Measurements from ENCODE around the gene MTRF1.

MTRF1 gene

GRCh38 chr13:41299316-41300094 is 36.1 kb upstream of the MTRF1 start:
- no peak overlapping the region for H3K27ac ChIP-seq (ENCODE audit: low read depth, low read length)
- no peak overlapping the region for H3K9ac ChIP-seq (ENCODE audit: low read depth, low read length)
- no peaks in the 10 kb centered on the region for H3K9me3 ChIP-seq (ENCODE audit: control insufficient read depth, insufficient read depth, low read length)
- H3K36me3 ChIP-seq (ENCODE audit: control insufficient read depth, insufficient read depth, low read length): no peaks in the 10 kb centered on the region
- no peak overlapping the region for H3K4me3 ChIP-seq (ENCODE audit: low read depth, low read length)
- no peaks in the 10 kb centered on the region for H3K27me3 ChIP-seq (ENCODE audit: control insufficient read depth, insufficient read depth, low read length)
- H3K4me1 ChIP-seq (ENCODE audit: control insufficient read depth, insufficient read depth, low read length): no peaks in the 10 kb centered on the region

DNA sequence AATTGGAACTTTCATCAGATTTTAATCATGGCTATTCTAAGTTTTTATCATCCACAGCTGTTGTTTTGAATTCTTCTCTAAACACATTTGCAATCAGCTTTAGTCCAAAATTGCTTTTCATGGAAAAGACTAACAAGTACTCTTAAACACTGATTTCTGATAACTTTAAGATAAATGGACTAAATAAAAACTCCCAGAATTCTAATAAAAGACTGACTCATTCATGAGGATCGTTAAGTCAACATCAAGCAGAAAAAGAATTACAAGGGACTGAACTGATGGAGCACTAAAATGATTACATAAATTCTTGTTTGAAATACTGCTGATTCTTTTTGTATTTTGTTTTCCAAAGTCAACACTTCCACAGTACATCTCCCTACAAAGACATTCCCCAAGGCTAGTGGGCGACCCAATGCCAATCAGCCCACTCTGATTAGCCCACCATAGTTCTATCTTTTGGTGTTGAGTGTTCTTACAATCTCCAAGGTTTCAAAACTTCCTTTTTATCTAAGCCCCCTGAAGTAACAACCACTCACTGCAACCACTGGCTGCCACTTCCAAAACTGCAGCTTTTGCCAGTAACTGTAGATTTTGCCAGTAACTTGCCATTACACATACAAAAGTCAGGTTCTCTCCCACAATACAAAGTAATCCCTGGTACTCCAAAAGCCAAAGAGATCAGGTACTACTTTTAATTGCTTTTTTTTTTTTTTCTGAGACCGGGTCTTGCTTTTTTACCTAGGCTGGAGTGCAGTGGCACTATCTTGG is 33.7 kb upstream of the MTRF1 start:
- no peak overlapping the region for H3K9ac ChIP-seq (ENCODE audit: low read depth, low read length)
- no peaks in the 10 kb centered on the region for H3K9me3 ChIP-seq (ENCODE audit: control insufficient read depth, insufficient read depth, low read length)
- H3K27me3 ChIP-seq (ENCODE audit: control insufficient read depth, insufficient read depth, low read length): no peaks in the 10 kb centered on the region
- no peak overlapping the region for H3K27ac ChIP-seq (ENCODE audit: low read depth, low read length)
- H3K36me3 ChIP-seq (ENCODE audit: control insufficient read depth, insufficient read depth, low read length): no peaks in the 10 kb centered on the region
- no peaks in the 10 kb centered on the region for H3K4me1 ChIP-seq (ENCODE audit: control insufficient read depth, insufficient read depth, low read length)
- H3K4me3 ChIP-seq (ENCODE audit: low read depth, low read length): no peak overlapping the region

DNA sequence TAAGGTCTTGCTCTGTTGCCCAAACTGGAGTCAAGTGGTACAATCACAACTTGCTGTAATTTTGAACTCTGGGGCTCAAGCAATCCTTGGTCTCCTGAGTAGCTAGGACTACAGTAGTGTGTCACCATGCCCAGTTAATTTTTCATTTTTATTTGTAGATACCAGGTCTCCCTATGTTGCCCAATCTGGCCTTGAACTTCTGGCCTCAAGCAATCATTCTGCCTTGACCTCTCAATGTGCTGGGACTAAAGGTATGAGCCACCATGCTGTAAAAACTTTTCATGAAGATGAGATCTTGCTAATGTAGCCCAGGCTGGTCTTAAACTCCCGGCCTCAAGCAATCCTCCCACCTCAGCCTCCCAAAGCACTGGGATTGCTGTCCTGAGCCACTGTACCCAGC is 32.6 kb upstream of the MTRF1 start:
- Histone ChIP-seq H3K9ac (ENCODE audit: low read depth, low read length) (no peak overlapping the region), H3K36me3 (ENCODE audit: control insufficient read depth, insufficient read depth, low read length) (no peaks in the 10 kb centered on the region), H3K9me3 (ENCODE audit: control insufficient read depth, insufficient read depth, low read length) (no peaks in the 10 kb centered on the region), H3K4me1 (ENCODE audit: control insufficient read depth, insufficient read depth, low read length) (0 out of 2 replicates have a peak, but pooled peaks cover 5% of the 10 kb centered on the region), H3K27ac (ENCODE audit: low read depth, low read length) (no peak overlapping the region), H3K4me3 (ENCODE audit: low read depth, low read length) (no peak overlapping the region), H3K27me3 (ENCODE audit: control insufficient read depth, insufficient read depth, low read length) (no peaks in the 10 kb centered on the region)

GRCh38 chr13:41294914-41295313 is 31.5 kb upstream of the MTRF1 start:
- H3K27me3 ChIP-seq (ENCODE audit: control insufficient read depth, insufficient read depth, low read length): no peaks in the 10 kb centered on the region
- H3K4me1 ChIP-seq (ENCODE audit: control insufficient read depth, insufficient read depth, low read length): 0 out of 2 replicates have a peak, but pooled peaks cover 5% of the 10 kb centered on the region
- H3K9ac ChIP-seq (ENCODE audit: low read depth, low read length): no peak overlapping the region
- no peaks in the 10 kb centered on the region for H3K36me3 ChIP-seq (ENCODE audit: control insufficient read depth, insufficient read depth, low read length)
- no peak overlapping the region for H3K27ac ChIP-seq (ENCODE audit: low read depth, low read length)
- H3K9me3 ChIP-seq (ENCODE audit: control insufficient read depth, insufficient read depth, low read length): no peaks in the 10 kb centered on the region
- no peak overlapping the region for H3K4me3 ChIP-seq (ENCODE audit: low read depth, low read length)

GRCh38 chr13:41293272-41293671 is 29.9 kb upstream of the MTRF1 start:
- Histone ChIP-seq H3K9me3 (ENCODE audit: control insufficient read depth, insufficient read depth, low read length) (no peaks in the 10 kb centered on the region), H3K27me3 (ENCODE audit: control insufficient read depth, insufficient read depth, low read length) (no peaks in the 10 kb centered on the region), H3K4me1 (ENCODE audit: control insufficient read depth, insufficient read depth, low read length) (0 out of 2 replicates have a peak, but pooled peaks cover 5% of the 10 kb centered on the region), H3K27ac (ENCODE audit: low read depth, low read length) (no peak overlapping the region), H3K9ac (ENCODE audit: low read depth, low read length) (no peak overlapping the region), H3K36me3 (ENCODE audit: control insufficient read depth, insufficient read depth, low read length) (no peaks in the 10 kb centered on the region), H3K4me3 (ENCODE audit: low read depth, low read length) (no peak overlapping the region)

DNA sequence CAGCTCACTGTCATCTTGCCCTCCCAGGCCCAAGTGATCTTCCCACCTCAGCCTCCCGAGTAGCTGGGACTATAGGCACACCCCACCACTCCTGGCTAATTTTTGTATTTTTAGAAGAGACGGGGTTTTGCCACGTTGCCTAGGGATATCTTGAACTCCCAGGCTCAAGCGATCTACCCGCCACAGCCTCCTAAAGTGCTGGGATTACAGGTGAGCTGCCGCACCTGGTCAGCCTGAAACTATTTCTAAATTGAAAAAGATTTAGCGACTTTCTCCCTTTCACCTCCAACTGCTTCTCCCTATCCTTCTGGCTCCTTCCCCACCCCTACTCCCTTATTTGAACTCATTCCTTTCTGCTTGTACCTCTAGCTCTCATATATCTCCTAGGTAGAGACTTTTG is 27.9 kb upstream of the MTRF1 start:
- Histone ChIP-seq H3K36me3 (ENCODE audit: control insufficient read depth, insufficient read depth, low read length) (no peaks in the 10 kb centered on the region), H3K4me3 (ENCODE audit: low read depth, low read length) (no peak overlapping the region), H3K9ac (ENCODE audit: low read depth, low read length) (no peak overlapping the region), H3K9me3 (ENCODE audit: control insufficient read depth, insufficient read depth, low read length) (no peaks in the 10 kb centered on the region), H3K4me1 (ENCODE audit: control insufficient read depth, insufficient read depth, low read length) (peaks cover 23% of the 10 kb centered on the region), H3K27ac (ENCODE audit: low read depth, low read length) (no peak overlapping the region), H3K27me3 (ENCODE audit: control insufficient read depth, insufficient read depth, low read length) (no peaks in the 10 kb centered on the region)

DNA sequence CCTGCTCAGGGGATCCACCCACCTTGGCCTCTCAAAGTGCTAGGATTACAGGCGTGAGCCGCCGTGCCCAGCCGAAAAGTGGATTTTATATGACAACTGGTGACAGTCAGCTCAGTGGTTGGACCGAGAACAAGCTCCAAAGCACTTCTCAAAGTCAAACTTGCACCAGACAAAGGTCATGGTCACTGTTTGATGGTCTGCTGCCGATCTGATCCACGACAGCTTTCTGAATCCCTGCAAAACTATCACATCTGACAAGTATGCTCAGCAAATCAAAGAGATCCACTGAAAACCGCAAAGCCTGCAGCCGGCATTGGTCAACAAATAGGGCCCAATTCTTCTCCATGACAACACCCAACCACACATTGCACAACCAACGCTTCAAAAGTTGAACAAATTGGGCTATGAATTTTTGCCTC is 26.1 kb upstream of the MTRF1 start:
- H3K4me1 ChIP-seq (ENCODE audit: control insufficient read depth, insufficient read depth, low read length): peaks cover 24% of the 10 kb centered on the region
- H3K27me3 ChIP-seq (ENCODE audit: control insufficient read depth, insufficient read depth, low read length): no peaks in the 10 kb centered on the region
- no peaks in the 10 kb centered on the region for H3K36me3 ChIP-seq (ENCODE audit: control insufficient read depth, insufficient read depth, low read length)
- H3K27ac ChIP-seq (ENCODE audit: low read depth, low read length): no peak overlapping the region
- no peak overlapping the region for H3K4me3 ChIP-seq (ENCODE audit: low read depth, low read length)
- no peak overlapping the region for H3K9ac ChIP-seq (ENCODE audit: low read depth, low read length)
- H3K9me3 ChIP-seq (ENCODE audit: control insufficient read depth, insufficient read depth, low read length): no peaks in the 10 kb centered on the region

DNA sequence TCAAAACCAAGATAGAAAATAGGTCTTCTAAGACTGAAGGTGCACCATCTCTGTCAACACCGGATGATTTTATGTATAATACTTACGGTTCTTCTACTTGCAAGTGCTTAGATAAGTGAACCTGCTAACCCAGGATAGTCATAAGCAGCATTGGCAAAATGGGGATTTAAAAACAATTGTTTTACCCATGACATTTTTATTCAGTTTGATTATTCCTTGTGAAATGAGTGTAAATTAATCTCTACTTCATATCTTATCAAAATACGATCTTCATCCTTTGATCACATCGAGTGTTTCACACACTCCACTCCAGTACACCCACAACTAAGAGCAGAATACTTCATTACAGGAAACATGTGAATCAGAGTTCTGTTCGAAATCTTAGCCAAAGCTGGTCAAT is 23.0 kb upstream of the MTRF1 start:
- no peaks in the 10 kb centered on the region for H3K9me3 ChIP-seq (ENCODE audit: control insufficient read depth, insufficient read depth, low read length)
- H3K27me3 ChIP-seq (ENCODE audit: control insufficient read depth, insufficient read depth, low read length): no peaks in the 10 kb centered on the region
- no peak overlapping the region for H3K27ac ChIP-seq (ENCODE audit: low read depth, low read length)
- no peaks in the 10 kb centered on the region for H3K36me3 ChIP-seq (ENCODE audit: control insufficient read depth, insufficient read depth, low read length)
- no peak overlapping the region for H3K4me3 ChIP-seq (ENCODE audit: low read depth, low read length)
- no peak overlapping the region for H3K9ac ChIP-seq (ENCODE audit: low read depth, low read length)
- H3K4me1 ChIP-seq (ENCODE audit: control insufficient read depth, insufficient read depth, low read length): peaks cover 19% of the 10 kb centered on the region

DNA sequence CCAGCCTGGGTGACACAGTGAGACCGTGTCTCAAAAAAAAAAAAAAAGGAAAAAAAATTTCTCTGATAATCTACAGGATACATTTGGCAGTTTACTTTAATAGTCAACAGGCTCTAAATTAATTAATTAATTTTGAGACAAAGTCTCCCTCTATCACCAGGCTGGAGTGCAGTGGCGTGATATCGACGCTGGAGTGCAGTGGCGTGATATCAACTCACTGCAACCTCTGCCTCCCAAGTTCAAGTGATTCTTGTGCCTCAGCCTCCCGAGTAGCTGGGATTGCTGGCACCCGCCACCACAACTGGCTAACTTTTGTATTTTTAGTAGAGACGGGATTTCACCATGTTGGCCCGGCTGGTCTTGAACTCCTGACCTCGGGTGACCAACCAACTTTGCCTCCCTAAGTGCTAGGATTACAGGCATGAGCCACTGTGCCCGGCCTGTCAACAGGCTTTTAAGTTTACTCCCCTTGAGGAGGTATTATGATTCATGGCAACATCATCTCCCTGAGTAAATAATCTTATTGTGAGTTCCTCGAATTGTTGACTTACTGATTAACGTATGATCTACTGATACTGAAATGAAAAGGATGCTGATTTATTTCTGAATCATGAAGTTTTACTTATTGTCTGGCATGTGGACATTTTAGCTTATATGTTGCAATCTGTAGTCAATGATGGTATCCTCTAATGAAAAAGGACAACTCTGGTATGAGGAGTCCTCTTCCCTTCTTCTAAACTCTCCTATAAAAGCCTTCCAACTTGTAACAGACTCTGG is 21.3 kb upstream of the MTRF1 start:
- no peak overlapping the region for H3K27ac ChIP-seq (ENCODE audit: low read depth, low read length)
- no peaks in the 10 kb centered on the region for H3K27me3 ChIP-seq (ENCODE audit: control insufficient read depth, insufficient read depth, low read length)
- no peaks in the 10 kb centered on the region for H3K9me3 ChIP-seq (ENCODE audit: control insufficient read depth, insufficient read depth, low read length)
- no peak overlapping the region for H3K9ac ChIP-seq (ENCODE audit: low read depth, low read length)
- peaks cover 20% of the 10 kb centered on the region for H3K4me1 ChIP-seq (ENCODE audit: control insufficient read depth, insufficient read depth, low read length)
- H3K4me3 ChIP-seq (ENCODE audit: low read depth, low read length): no peak overlapping the region
- no peaks in the 10 kb centered on the region for H3K36me3 ChIP-seq (ENCODE audit: control insufficient read depth, insufficient read depth, low read length)

GRCh38 chr13:41282129-41282571 is 18.8 kb upstream of the MTRF1 start:
- Histone ChIP-seq H3K36me3 (ENCODE audit: control insufficient read depth, insufficient read depth, low read length) (no peaks in the 10 kb centered on the region), H3K4me3 (ENCODE audit: low read depth, low read length) (no peak overlapping the region), H3K27me3 (ENCODE audit: control insufficient read depth, insufficient read depth, low read length) (no peaks in the 10 kb centered on the region), H3K4me1 (ENCODE audit: control insufficient read depth, insufficient read depth, low read length) (peaks cover 16% of the 10 kb centered on the region), H3K9me3 (ENCODE audit: control insufficient read depth, insufficient read depth, low read length) (no peaks in the 10 kb centered on the region), H3K27ac (ENCODE audit: low read depth, low read length) (no peak overlapping the region), H3K9ac (ENCODE audit: low read depth, low read length) (no peak overlapping the region)

Measured in HUES48 (cell line).